NOMO-1 (cell line): ENCODE results near the gene NFATC1.

Experiments used
- DNase-seq, 2 experiments: peaks; one replicate each; lab custom pipeline; 2025; ENCODE audit not compliant: unreplicated experiment in 2 of 2; lab: John Stamatoyannopoulos, UW

Gene NFATC1

GRCh38 chr18:79402977-79403722 is 7.4 kb downstream of the NFATC1 start:
- DNase-seq = peak; percentile 36 to 41

- DNase-seq = no peak
Measured at GRCh38 chr18:79403723-79404566, 8.2 kb downstream of the NFATC1 start.

GRCh38 chr18:79404567-79404910 is 8.8 kb downstream of the NFATC1 start:
- no peak for DNase-seq

GRCh38 chr18:79405019-79405780 is 9.5 kb downstream of the NFATC1 start:
- no peak for DNase-seq

GRCh38 chr18:79405781-79406575 is 10.2 kb downstream of the NFATC1 start:
- DNase-seq = peak; percentile 81 to 85

GRCh38 chr18:79406708-79407107 is 11.0 kb downstream of the NFATC1 start:
- DNase-seq = no peak

GRCh38 chr18:79409313-79409712 is 13.6 kb downstream of the NFATC1 start:
- DNase-seq = no peak

GRCh38 chr18:79410171-79410641 is 14.5 kb downstream of the NFATC1 start:
- DNase-seq = no peak

GRCh38 chr18:79410731-79411613 is 15.2 kb downstream of the NFATC1 start:
- no peak for DNase-seq

- DNase-seq = no peak
Measured at GRCh38 chr18:79411614-79412526, 16.1 kb downstream of the NFATC1 start.

GRCh38 chr18:79413025-79413424 is 17.3 kb downstream of the NFATC1 start:
- no peak for DNase-seq

GRCh38 chr18:79413426-79413825 is 17.7 kb downstream of the NFATC1 start:
- DNase-seq = no peak

GRCh38 chr18:79413901-79414300 is 18.2 kb downstream of the NFATC1 start:
- DNase-seq = no peak

GRCh38 chr18:79416022-79416676 is 20.4 kb downstream of the NFATC1 start:
- DNase-seq = no peak

- no peak for DNase-seq
Measured at GRCh38 chr18:79416677-79417052, 20.9 kb downstream of the NFATC1 start.

- no peak for DNase-seq
Measured at GRCh38 chr18:79418236-79418635, 22.5 kb downstream of the NFATC1 start.

GRCh38 chr18:79418642-79419041 is 22.9 kb downstream of the NFATC1 start:
- DNase-seq = no peak
